ENCODE measurements around the gene YTHDF2. TPM values are rescaled to one million over a fixed set of nuclear protein-coding genes. Genes with fewer than 3 reads are reported as not detected.

YTHDF2 gene
- total and polyA plus RNA-seq, 2 of the 13 experiments (the other 11 are each of a cell fraction or from before 2014, with no cell fraction given) = 48.4 to 59.6 TPM

- WGBS (ENCODE audit: low lambda C conversion rate) = 29% methylated on average over 4 of the region's 5 CpGs
- DNase-seq (ENCODE audit: low spot score) (no peak), FAIRE-seq (no peak), ATAC-seq (no peak)
- no peaks in the 10 kb centered on the region for H3K79me2 ChIP-seq (ENCODE audit: insufficient read depth, low read length)
- H3K4me2 ChIP-seq (ENCODE audit: low read depth, low read length) = no peak overlapping the region
- TF ChIP-seq ZNF512 (CRISPR knock-in tag; IDR thresholded peaks at IDR 0.05) (no peak), SKI (IDR thresholded peaks at IDR 0.05; ENCODE audit: partially characterized antibody) (no peak)
- POLR2A ChIA-PET = no interaction called here
- CTCF ChIA-PET (ENCODE audit: low intra/inter-chr PET ratio, low total read pairs) = no interaction called here
- intact Hi-C loops (cut with micrococcal nuclease; ENCODE audit: unreplicated experiment) = no loop called here
- H3K36me3 ChIP-seq (replicated peaks in 1 of 2; ENCODE audit: control insufficient read depth in 1 of 2, insufficient read depth in 2 of 2, low read length in 2 of 2) = no peaks in the 10 kb centered on the region
- no peaks in the 10 kb centered on the region; a peak in 2 of 5 replicates for H3K27me3 ChIP-seq (ENCODE audit: control insufficient read depth in 1 of 2, insufficient read depth in 2 of 2, low read length in 2 of 2)
- no peaks in the 10 kb centered on the region for H4K20me1 ChIP-seq (ENCODE audit: insufficient read depth, low read length)
- no peaks in the 10 kb centered on the region for H3K9me3 ChIP-seq (ENCODE audit: low read length)
- peaks cover 10% of the 10 kb centered on the region for H3K4me1 ChIP-seq (ENCODE audit: insufficient read depth, low read length)
- no peak overlapping the region for H3K27ac ChIP-seq (ENCODE audit: extremely low read length, insufficient read depth, low read length)
- no peak overlapping the region for H3K9ac ChIP-seq (ENCODE audit: insufficient read depth, low read depth, low read length)
- in situ Hi-C loops (cut with HindIII; ENCODE audit: extremely low pct_ligation_motif_present, low pct_unique_long_range_greater_than_20kb) = no loop called here
- BruUV-seq (replicated peaks) = no TSS peak
- no peak overlapping the region for H2AFZ ChIP-seq (ENCODE audit: low read length)
- no peak overlapping the region for H3K4me3 ChIP-seq (replicated peaks in 1 of 3; ENCODE audit: insufficient read depth in 1 of 3, low read depth in 2 of 3, low read length in 3 of 3)
Observed at GRCh38 chr1:28803051-28803450, 66.3 kb downstream of the YTHDF2 start.

GRCh38 chr1:28803662-28804061 lies 66.9 kb downstream of the YTHDF2 start:
- FAIRE-seq = no peak
- no TSS peak for BruUV-seq (replicated peaks)
- Histone ChIP-seq H3K36me3 (replicated peaks in 1 of 2; ENCODE audit: control insufficient read depth in 1 of 2, insufficient read depth in 2 of 2, low read length in 2 of 2) (no peaks in the 10 kb centered on the region), H3K27me3 (ENCODE audit: control insufficient read depth in 1 of 2, insufficient read depth in 2 of 2, low read length in 2 of 2) (no peaks in the 10 kb centered on the region; a peak in 2 of 5 replicates), H3K4me3 (replicated peaks in 1 of 3; ENCODE audit: insufficient read depth in 1 of 3, low read depth in 2 of 3, low read length in 3 of 3) (no peak overlapping the region), H3K4me1 (ENCODE audit: insufficient read depth, low read length) (peaks cover 11% of the 10 kb centered on the region), H3K79me2 (ENCODE audit: insufficient read depth, low read length) (no peaks in the 10 kb centered on the region), H3K9ac (ENCODE audit: insufficient read depth, low read depth, low read length) (no peak overlapping the region), H3K9me3 (ENCODE audit: low read length) (no peaks in the 10 kb centered on the region), H3K4me2 (ENCODE audit: low read depth, low read length) (no peak overlapping the region), H3K27ac (ENCODE audit: extremely low read length, insufficient read depth, low read length) (no peak overlapping the region), H2AFZ (ENCODE audit: low read length) (no peak overlapping the region), H4K20me1 (ENCODE audit: insufficient read depth, low read length) (no peaks in the 10 kb centered on the region)
- intact Hi-C loops (cut with micrococcal nuclease; ENCODE audit: unreplicated experiment) (no loop called here), in situ Hi-C loops (cut with HindIII; ENCODE audit: extremely low pct_ligation_motif_present, low pct_unique_long_range_greater_than_20kb) (no loop called here)
- WGBS (ENCODE audit: low lambda C conversion rate) = 61% methylated on average over 3 of the region's 3 CpGs
- ATAC-seq = no peak
- POLR2A ChIA-PET = no interaction called here
- CTCF ChIA-PET (ENCODE audit: low intra/inter-chr PET ratio, low total read pairs) = no interaction called here
- DNase-seq (ENCODE audit: low spot score) = no peak
- TF ChIP-seq ZNF10 (CRISPR knock-in tag; IDR thresholded peaks at IDR 0.05; ENCODE audit: borderline replicate concordance, low read depth) (no peak), NR3C1 (CRISPR knock-in tag; IDR thresholded peaks at IDR 0.05) (no peak), GPN1 (CRISPR knock-in tag; IDR thresholded peaks at IDR 0.05; ENCODE audit: borderline replicate concordance) (no peak), IKZF1 (IDR thresholded peaks at IDR 0.05) (no peak), ZNF746 (CRISPR knock-in tag; IDR thresholded peaks at IDR 0.05) (no peak), XRCC5 (optimal IDR thresholded peaks at IDR 0.05; ENCODE audit: low read length) (no peak), ZNF816 (CRISPR knock-in tag; IDR thresholded peaks at IDR 0.05; ENCODE audit: borderline replicate concordance) (no peak), SMARCE1 (IDR thresholded peaks at IDR 0.05; ENCODE audit: borderline replicate concordance) (no peak), ZSCAN22 (CRISPR knock-in tag; IDR thresholded peaks at IDR 0.05) (no peak), KLF6 (CRISPR knock-in tag; IDR thresholded peaks at IDR 0.05) (no peak), MLX (CRISPR knock-in tag; IDR thresholded peaks at IDR 0.05) (no peak), E2F5 (CRISPR knock-in tag; conservative IDR thresholded peaks at IDR 0.05) (no peak), ATF7-NPFF (CRISPR knock-in tag; IDR thresholded peaks at IDR 0.05; ENCODE audit: low read depth) (no peak), KLF13 (CRISPR knock-in tag; IDR thresholded peaks at IDR 0.05) (no peak), HHEX (CRISPR knock-in tag; IDR thresholded peaks at IDR 0.05) (no peak), MEIS2 (CRISPR knock-in tag; IDR thresholded peaks at IDR 0.05) (no peak)

Measured in HepG2 (cell line).